ENCODE data around the gene PUM1. TPM values are rescaled to one million over a fixed set of nuclear protein-coding genes. Genes with fewer than 3 reads are reported as not detected.

PUM1 gene, protein sequence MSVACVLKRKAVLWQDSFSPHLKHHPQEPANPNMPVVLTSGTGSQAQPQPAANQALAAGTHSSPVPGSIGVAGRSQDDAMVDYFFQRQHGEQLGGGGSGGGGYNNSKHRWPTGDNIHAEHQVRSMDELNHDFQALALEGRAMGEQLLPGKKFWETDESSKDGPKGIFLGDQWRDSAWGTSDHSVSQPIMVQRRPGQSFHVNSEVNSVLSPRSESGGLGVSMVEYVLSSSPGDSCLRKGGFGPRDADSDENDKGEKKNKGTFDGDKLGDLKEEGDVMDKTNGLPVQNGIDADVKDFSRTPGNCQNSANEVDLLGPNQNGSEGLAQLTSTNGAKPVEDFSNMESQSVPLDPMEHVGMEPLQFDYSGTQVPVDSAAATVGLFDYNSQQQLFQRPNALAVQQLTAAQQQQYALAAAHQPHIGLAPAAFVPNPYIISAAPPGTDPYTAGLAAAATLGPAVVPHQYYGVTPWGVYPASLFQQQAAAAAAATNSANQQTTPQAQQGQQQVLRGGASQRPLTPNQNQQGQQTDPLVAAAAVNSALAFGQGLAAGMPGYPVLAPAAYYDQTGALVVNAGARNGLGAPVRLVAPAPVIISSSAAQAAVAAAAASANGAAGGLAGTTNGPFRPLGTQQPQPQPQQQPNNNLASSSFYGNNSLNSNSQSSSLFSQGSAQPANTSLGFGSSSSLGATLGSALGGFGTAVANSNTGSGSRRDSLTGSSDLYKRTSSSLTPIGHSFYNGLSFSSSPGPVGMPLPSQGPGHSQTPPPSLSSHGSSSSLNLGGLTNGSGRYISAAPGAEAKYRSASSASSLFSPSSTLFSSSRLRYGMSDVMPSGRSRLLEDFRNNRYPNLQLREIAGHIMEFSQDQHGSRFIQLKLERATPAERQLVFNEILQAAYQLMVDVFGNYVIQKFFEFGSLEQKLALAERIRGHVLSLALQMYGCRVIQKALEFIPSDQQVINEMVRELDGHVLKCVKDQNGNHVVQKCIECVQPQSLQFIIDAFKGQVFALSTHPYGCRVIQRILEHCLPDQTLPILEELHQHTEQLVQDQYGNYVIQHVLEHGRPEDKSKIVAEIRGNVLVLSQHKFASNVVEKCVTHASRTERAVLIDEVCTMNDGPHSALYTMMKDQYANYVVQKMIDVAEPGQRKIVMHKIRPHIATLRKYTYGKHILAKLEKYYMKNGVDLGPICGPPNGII
- 100 to 1,000 TPM in 1 of 4 donors, 10 to 100 TPM in 3; 71.7 to 112 (median 83.0) TPM for total RNA-seq

DNA sequence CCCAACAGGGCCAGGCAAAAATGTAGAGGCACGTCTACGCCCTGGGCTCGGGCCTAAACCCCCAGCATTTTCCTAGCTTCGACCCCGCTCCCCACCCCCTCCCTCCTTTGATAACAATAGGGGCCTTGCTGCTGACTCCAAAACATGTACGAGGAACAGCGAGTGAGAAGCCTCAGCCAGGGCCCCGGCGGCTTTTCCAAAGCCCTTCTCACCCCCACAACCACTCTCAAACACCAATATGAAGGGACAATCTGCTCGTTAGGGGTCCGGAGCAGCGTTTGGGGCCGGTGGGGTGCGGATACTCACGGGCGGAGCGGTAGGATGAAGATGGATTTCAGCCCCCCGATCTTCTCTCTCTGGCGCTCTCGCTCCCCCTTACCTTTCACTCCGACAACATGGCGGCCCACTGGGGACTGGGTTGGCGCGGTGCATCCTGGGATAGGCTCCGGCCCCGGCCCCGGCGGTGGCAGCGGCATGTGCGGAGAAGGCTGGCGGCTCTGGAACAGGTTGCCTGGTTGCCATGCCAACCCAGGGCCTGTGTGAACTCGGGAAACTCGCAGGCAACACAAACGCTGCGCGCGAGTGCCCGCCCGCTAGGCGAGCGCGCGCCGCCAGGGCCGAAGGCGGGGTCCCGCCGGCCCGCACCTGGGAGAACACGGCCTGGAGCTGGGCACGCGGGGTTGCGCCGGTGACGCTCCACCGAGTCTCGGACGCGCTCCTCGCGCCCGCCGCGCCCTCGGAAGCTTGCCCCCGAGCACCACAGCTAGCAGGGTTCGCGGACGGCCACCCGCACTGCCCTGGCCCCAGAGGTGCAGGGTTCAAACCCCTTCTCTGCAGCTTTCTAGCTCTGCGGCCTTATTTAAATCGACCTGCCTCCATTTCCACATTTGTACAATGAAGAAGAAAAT lies at the start of gene PUM1:
TSS of gene PUM1 (minus strand) at position 408 of the 908 bp plus-strand sequence. CDS start 6,151 bp downstream, outside the sequence.
- Histone ChIP-seq H3K36me3 (no peaks in the 10 kb centered on the region), H3K4me3 (peak within 1 kb of the TSS; percentile 71 to 88 (median 74)), H3K27ac (replicated peaks in 1 of 4) (peak within 1 kb of the TSS; percentile 87 to 97 (median 94)), H3K4me1 (peaks cover 26 to 43% (median 38%) of the 10 kb centered on the region in 4 donors), H3K9me3 (no peaks in the 10 kb centered on the region), H3K27me3 (no peaks in the 10 kb centered on the region)
- intact Hi-C loops (cut with DNase I) = loop anchor here (10.0 kb wide), 1 partner anchor 89 kb away; no protein-coding TSS in a partner anchor
- no peak for TF ChIP-seq EP300 (IDR thresholded peaks at IDR 0.05)
- peak; percentile 84 to 94 for TF ChIP-seq POLR2AphosphoS5 (IDR thresholded peaks at IDR 0.05)
- peak; percentile 43 for TF ChIP-seq POLR2A (IDR thresholded peaks at IDR 0.05; ENCODE audit: low read depth)
- TF ChIP-seq, protein P1, sequence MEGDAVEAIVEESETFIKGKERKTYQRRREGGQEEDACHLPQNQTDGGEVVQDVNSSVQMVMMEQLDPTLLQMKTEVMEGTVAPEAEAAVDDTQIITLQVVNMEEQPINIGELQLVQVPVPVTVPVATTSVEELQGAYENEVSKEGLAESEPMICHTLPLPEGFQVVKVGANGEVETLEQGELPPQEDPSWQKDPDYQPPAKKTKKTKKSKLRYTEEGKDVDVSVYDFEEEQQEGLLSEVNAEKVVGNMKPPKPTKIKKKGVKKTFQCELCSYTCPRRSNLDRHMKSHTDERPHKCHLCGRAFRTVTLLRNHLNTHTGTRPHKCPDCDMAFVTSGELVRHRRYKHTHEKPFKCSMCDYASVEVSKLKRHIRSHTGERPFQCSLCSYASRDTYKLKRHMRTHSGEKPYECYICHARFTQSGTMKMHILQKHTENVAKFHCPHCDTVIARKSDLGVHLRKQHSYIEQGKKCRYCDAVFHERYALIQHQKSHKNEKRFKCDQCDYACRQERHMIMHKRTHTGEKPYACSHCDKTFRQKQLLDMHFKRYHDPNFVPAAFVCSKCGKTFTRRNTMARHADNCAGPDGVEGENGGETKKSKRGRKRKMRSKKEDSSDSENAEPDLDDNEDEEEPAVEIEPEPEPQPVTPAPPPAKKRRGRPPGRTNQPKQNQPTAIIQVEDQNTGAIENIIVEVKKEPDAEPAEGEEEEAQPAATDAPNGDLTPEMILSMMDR (IDR thresholded peaks at IDR 0.05) = peak in 2 of 3 experiments; percentile 23 to 33
- 2% methylated on average over 37 of the region's 72 CpGs for WGBS
- peak; percentile 99 for DNase-seq (ENCODE audit: extremely low spot score)

DNA sequence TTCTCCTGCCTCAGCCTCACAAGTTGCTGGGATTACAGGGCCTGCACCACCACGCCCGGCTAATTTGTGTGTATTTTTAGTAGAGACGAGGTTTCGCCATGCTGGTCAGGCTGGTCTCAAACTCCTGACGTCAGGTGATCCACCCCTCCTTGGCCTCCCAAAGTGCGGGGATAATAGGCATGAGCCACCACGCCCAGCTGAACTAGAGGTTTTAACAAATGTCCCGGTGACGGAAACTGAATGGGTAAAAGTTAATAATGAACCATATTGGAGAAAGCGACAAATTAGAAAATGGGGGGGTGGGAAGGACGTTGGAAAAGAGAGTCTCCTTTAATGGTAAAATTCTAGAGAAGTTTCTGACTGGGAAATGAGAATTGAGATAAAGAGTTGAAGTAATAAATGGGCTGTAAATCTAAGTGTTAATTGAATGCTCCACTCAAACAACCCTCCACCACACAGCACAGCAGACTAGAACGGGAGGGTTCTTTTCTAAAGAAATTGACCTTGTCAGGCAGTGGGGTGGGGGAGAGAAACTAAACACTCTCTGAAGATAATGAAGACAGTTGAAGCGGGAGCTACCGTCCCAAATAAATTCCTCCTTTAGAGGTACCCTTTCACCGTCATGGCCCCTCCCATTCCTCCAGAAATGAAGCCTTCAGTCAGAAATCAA lies 46.9 kb upstream of the PUM1 start:
- intact Hi-C loops (cut with DNase I) = no loop called here
- 80% methylated on average over 12 of the region's 15 CpGs for WGBS

DNA sequence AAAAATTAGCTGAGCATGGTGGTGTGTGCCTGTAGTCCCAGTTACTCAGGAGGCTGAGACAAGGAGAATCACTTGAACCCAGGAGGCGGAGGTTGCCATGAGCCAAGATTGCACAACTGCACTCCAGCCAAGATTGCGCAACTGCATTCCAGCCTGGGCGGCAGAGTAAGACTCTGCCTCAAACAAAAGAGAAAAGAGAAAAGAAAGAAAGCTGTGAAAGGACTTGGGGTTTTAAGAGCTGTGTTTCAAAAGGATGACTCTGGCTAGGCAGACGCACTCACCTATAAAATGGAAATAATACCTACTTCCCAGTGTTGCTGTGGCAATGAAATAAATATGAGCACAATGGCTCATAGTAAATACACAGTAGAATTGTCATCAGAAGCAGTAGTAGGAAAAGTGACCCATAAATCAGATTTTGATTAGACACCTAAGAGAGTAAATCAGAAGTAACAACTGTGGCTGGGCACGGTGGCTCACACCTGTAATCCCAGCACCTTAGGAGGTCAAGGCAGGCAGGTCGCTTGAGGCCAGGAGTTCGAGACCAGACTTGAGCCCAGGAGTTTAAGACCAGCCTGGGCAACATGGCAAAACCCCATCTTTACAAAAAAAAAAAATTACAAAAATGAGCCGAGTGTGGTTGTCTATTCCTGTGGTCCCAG lies 45.9 kb upstream of the PUM1 start:
- Histone ChIP-seq H3K27me3 (peaks cover 0 to 14% (median 0%) of the 10 kb centered on the region in 4 donors), H3K4me3 (no peak overlapping the region), H3K27ac (replicated peaks in 1 of 4) (no peak overlapping the region), H3K4me1 (peaks cover 0 to 8% (median 0%) of the 10 kb centered on the region in 4 donors), H3K36me3 (no peaks in the 10 kb centered on the region), H3K9me3 (no peaks in the 10 kb centered on the region)
- intact Hi-C loops (cut with DNase I) = no loop called here
- TF ChIP-seq POLR2AphosphoS5 (IDR thresholded peaks at IDR 0.05) (no peak), POLR2A (IDR thresholded peaks at IDR 0.05; ENCODE audit: low read depth) (no peak), EP300 (IDR thresholded peaks at IDR 0.05) (no peak)
- TF ChIP-seq, protein P1 (IDR thresholded peaks at IDR 0.05) = no peak
- WGBS = 74% methylated on average over 8 of the region's 8 CpGs
- DNase-seq (ENCODE audit: extremely low spot score) = no peak

More for the DNA sequence above, 46.9 kb upstream of the PUM1 start:
- no peak overlapping the region for H3K4me3 ChIP-seq
- H3K9me3 ChIP-seq = no peaks in the 10 kb centered on the region
- peaks cover 0 to 14% (median 0%) of the 10 kb centered on the region in 4 donors for H3K27me3 ChIP-seq
- no peaks in the 10 kb centered on the region for H3K36me3 ChIP-seq
- TF ChIP-seq EP300 (IDR thresholded peaks at IDR 0.05) (no peak), POLR2A (IDR thresholded peaks at IDR 0.05; ENCODE audit: low read depth) (no peak)
- H3K27ac ChIP-seq (replicated peaks in 1 of 4) = no peak overlapping the region
- DNase-seq (ENCODE audit: extremely low spot score) = no peak
- H3K4me1 ChIP-seq = peaks cover 0 to 8% (median 0%) of the 10 kb centered on the region in 4 donors

DNA sequence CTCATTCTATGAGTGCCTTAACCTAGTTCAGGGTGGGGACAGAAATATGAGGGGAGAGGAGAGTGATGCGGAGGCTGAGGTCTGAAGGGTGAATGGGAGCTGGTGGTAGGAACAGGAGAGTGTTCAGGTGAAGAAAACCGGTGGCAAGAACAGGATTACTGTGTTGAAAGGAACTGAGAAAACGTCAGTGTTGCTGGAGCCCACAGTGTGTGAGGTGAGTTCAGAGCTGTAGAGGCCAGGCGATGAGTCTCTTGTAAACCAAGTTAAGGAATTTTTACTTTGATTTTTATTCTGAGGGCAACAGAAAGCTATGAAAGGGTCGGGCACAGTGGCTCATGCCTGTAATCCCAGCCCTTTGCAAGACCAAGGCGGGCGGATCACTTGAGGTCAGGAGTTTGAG lies 45.3 kb upstream of the PUM1 start:
- H3K9me3 ChIP-seq = no peaks in the 10 kb centered on the region
- no peak for DNase-seq (ENCODE audit: extremely low spot score)
- no peak overlapping the region for H3K4me3 ChIP-seq
- peaks cover 0 to 14% (median 0%) of the 10 kb centered on the region in 4 donors for H3K27me3 ChIP-seq
- intact Hi-C loops (cut with DNase I) = no loop called here
- no peak overlapping the region for H3K27ac ChIP-seq (replicated peaks in 1 of 4)
- 85% methylated on average over 7 of the region's 7 CpGs for WGBS
- peaks cover 0 to 8% (median 0%) of the 10 kb centered on the region in 4 donors for H3K4me1 ChIP-seq
- H3K36me3 ChIP-seq = no peaks in the 10 kb centered on the region
- TF ChIP-seq POLR2A (IDR thresholded peaks at IDR 0.05; ENCODE audit: low read depth) (no peak), POLR2AphosphoS5 (IDR thresholded peaks at IDR 0.05) (no peak), EP300 (IDR thresholded peaks at IDR 0.05) (no peak)
- TF ChIP-seq, protein P1 (IDR thresholded peaks at IDR 0.05) = no peak

All from esophagus muscularis mucosa (tissue), 4 donors.